PC-3 (cell line): ENCODE measurements around the gene PRSS35. TPM values are rescaled to one million over a fixed set of nuclear protein-coding genes. Genes with fewer than 3 reads are reported as not detected.
A peak's percentile ranks its signal among the peaks of the same experiment; 100 is the strongest.

ENCODE experiments used
- ATAC-seq: fragments of 200-7000 bp; cut with Tn5 transposase; 2 replicates; pipeline ENCODE4 v1.9.1; 2020; ENCODE audit warnings: mild to moderate bottlenecking, moderate library complexity
- BruUV-seq: library from RNA; stranded (reverse); fragments of 400-500 nt; replicated peaks from 2 replicates; lab custom pipeline; 2021; lab: Mats Ljungman, UMichigan
- CTCF ChIA-PET: fragments of 300-600 bp; sonication (Branson Sonifier 250); formaldehyde crosslinking; loops from one replicate; lab custom pipeline; 2022; ENCODE audit warnings: antibody characterized with exemption; lab: Charles Lee
- POLR2A ChIA-PET: fragments of 300-600 bp; sonication (Branson Sonifier 250); formaldehyde crosslinking; loops from one replicate; lab custom pipeline; 2022; ENCODE audit warnings: antibody characterized with exemption; ENCODE audit not compliant: unreplicated experiment; lab: Charles Lee
- DNase-seq: peaks from one replicate; pipeline ENCODE4 v3.0.0-alpha.2; 2015
- H2AFZ ChIP-seq: fragments of 300-600 bp; sonication (generic); 2 replicates; pipeline ENCODE4 v1.6.0; 2016; ENCODE audit warnings: antibody characterized with exemption, low read length
- H3F3A ChIP-seq: fragments of 300-600 bp; sonication (generic); one replicate; pipeline ENCODE4 v1.6.0; 2017; ENCODE audit warnings: antibody characterized with exemption, low read length, control low read depth, mild to moderate bottlenecking; ENCODE audit not compliant: unreplicated experiment
- H3K27ac ChIP-seq: fragments of 300-600 bp; sonication (generic); 2 replicates; pipeline ENCODE4 v1.5.1; 2016; ENCODE audit warnings: mild to moderate bottlenecking, low read length
- H3K27me3 ChIP-seq: fragments of 300-600 bp; sonication (generic); 2 replicates; pipeline ENCODE4 v1.6.1; 2016; ENCODE audit warnings: low read length, mixed read lengths
- H3K36me3 ChIP-seq: fragments of 300-600 bp; sonication (generic); 2 replicates; pipeline ENCODE4 v1.6.1; 2016; ENCODE audit warnings: low read depth, mixed run types, low read length, mixed read lengths
- H3K4me1 ChIP-seq: fragments of 300-600 bp; sonication (generic); 2 replicates; pipeline ENCODE4 v1.5.1; 2016; ENCODE audit warnings: low read length; ENCODE audit not compliant: insufficient read depth
- H3K4me2 ChIP-seq: fragments of 300-600 bp; sonication (generic); 2 replicates; pipeline ENCODE4 v1.6.0; 2016; ENCODE audit warnings: low read length
- H3K4me3 ChIP-seq: fragments of 300-600 bp; sonication (generic); 2 replicates; pipeline ENCODE4 v1.5.1; 2016; ENCODE audit warnings: mild to moderate bottlenecking, low read length, mixed read lengths
- H3K79me2 ChIP-seq: fragments of 300-600 bp; sonication (generic); 2 replicates; pipeline ENCODE4 v1.6.1; 2017; ENCODE audit warnings: low read length, mixed read lengths
- H3K9ac ChIP-seq: fragments of 300-600 bp; sonication (generic); 2 replicates; pipeline ENCODE4 v1.6.0; 2016; ENCODE audit warnings: mild to moderate bottlenecking, low read length
- H3K9me2 ChIP-seq: fragments of 300-600 bp; sonication (generic); replicated peaks from 2 replicates; pipeline ENCODE4 v1.6.1; 2016; ENCODE audit warnings: mixed run types, low read length, mixed read lengths
- H3K9me3 ChIP-seq: fragments of 300-600 bp; sonication (generic); 2 replicates; pipeline ENCODE4 v1.6.1; 2016; ENCODE audit warnings: low read length, mixed read lengths
- H4K20me1 ChIP-seq: fragments of 300-600 bp; sonication (generic); 2 replicates; pipeline ENCODE4 v1.6.1; 2016; ENCODE audit warnings: low read length, mixed read lengths
- EZH2 ChIP-seq: fragments of 300-600 bp; sonication (generic); IDR thresholded peaks from one replicate; pipeline ENCODE4 v1.6.1; 2017; ENCODE audit warnings: antibody characterized with exemption, mild to moderate bottlenecking, low read length; ENCODE audit not compliant: unreplicated experiment
- EZH2phosphoT487 ChIP-seq: fragments of 300-600 bp; sonication (generic); IDR thresholded peaks from 2 replicates; pipeline ENCODE4 v1.6.1; 2018; ENCODE audit warnings: mild to moderate bottlenecking, antibody characterized with exemption, low read length, borderline replicate concordance
- intact Hi-C: fragments of 100-400 bp; cut with micrococcal nuclease; formaldehyde crosslinking; loops from 2 replicates; pipeline ENCODE4 v1.9.0; 2023
- total RNA-seq: library from RNA; depleted of rRNA; stranded (reverse); fragments of >200 nt; gene quantifications from 2 replicates; pipeline ENCODE4 v1.2.3, GENCODE V29; 2014
- TF ChIP-seq, protein P1 (sequence below): fragments of 300-600 bp; sonication (generic); conservative IDR thresholded peaks from 2 replicates; pipeline ENCODE4 v1.5.1; 2017; ENCODE audit warnings: antibody characterized with exemption, low read depth, mild to moderate bottlenecking, low read length

The PRSS35 gene
- total RNA-seq, 1 experiment from 2014 or later, result 1.7 TPM

DNA sequence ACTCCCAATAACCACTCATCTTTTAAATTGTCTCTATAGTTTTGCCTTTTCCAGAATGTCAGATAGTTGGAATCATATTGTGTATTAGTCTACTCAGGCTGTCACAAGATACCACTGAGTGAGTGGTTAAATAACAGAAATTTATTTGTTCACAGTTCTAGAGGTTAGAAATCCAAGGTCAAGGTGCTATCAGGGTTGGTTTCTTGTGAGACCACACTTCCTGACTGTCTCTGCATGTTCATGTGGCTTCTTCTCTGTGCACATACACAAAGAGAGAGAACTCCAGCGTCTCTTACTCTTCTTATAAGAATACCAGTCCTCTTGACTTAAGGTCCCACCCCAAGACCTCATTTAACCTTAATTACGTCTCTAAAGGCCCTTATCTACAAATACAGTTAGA lies 23.9 kb upstream of the PRSS35 start:
- Histone ChIP-seq H3K9ac (no peak overlapping the region), H3K36me3 (no peaks in the 10 kb centered on the region), H2AFZ (no peak overlapping the region), H3K9me3 (no peaks in the 10 kb centered on the region), H3F3A (no peaks in the 10 kb centered on the region), H3K4me3 (no peak overlapping the region), H3K9me2 (no peaks in the 10 kb centered on the region), H3K27ac (no peak overlapping the region), H3K4me1 (0 out of 2 replicates have a peak, but pooled peaks cover 8% of the 10 kb centered on the region), H3K4me2 (no peak overlapping the region), H3K79me2 (no peaks in the 10 kb centered on the region), H4K20me1 (no peaks in the 10 kb centered on the region), H3K27me3 (no peaks in the 10 kb centered on the region)
- TF ChIP-seq EZH2 (no peak), EZH2phosphoT487 (no peak)
- TF ChIP-seq, protein P1, sequence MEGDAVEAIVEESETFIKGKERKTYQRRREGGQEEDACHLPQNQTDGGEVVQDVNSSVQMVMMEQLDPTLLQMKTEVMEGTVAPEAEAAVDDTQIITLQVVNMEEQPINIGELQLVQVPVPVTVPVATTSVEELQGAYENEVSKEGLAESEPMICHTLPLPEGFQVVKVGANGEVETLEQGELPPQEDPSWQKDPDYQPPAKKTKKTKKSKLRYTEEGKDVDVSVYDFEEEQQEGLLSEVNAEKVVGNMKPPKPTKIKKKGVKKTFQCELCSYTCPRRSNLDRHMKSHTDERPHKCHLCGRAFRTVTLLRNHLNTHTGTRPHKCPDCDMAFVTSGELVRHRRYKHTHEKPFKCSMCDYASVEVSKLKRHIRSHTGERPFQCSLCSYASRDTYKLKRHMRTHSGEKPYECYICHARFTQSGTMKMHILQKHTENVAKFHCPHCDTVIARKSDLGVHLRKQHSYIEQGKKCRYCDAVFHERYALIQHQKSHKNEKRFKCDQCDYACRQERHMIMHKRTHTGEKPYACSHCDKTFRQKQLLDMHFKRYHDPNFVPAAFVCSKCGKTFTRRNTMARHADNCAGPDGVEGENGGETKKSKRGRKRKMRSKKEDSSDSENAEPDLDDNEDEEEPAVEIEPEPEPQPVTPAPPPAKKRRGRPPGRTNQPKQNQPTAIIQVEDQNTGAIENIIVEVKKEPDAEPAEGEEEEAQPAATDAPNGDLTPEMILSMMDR, result no peak
- intact Hi-C loops, result no loop called here
- ChIA-PET CTCF (no interaction called here), POLR2A (no interaction called here)
- no TSS peak for BruUV-seq
- no peak for ATAC-seq
- DNase-seq, result no peak

DNA sequence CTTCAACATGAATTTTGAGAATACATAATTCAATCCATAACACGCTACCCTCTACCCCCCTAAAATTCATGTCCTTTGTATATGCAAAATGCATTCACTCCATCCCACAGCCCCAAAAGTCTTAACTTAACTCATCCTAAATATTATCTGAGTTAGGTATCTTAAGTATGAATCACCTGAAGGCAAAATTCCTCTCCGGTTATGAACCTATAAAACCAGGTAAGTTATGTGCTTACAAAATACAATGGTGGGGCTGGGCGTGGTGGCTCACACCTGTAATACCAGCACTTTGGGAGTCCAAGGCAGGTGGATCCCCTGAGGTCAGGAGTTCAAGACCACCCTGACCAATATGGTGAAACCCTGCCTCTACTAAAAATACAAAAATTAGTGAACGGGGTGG lies 23.5 kb upstream of the PRSS35 start:
- H3K9ac ChIP-seq, result no peak overlapping the region
- no peak overlapping the region for H2AFZ ChIP-seq
- no peak overlapping the region for H3K4me2 ChIP-seq
- no peaks in the 10 kb centered on the region for H3K27me3 ChIP-seq
- H3F3A ChIP-seq, result no peaks in the 10 kb centered on the region
- H3K4me3 ChIP-seq, result no peak overlapping the region
- no peaks in the 10 kb centered on the region for H3K36me3 ChIP-seq
- TF ChIP-seq, protein P1, result no peak
- TF ChIP-seq EZH2, result no peak
- TF ChIP-seq EZH2phosphoT487, result no peak
- no TSS peak for BruUV-seq
- no peaks in the 10 kb centered on the region for H3K79me2 ChIP-seq
- no peaks in the 10 kb centered on the region for H3K9me3 ChIP-seq
- POLR2A ChIA-PET, result no interaction called here
- DNase-seq, result peak; percentile 65
- no peak; the same call in 1 of the 2 replicates for ATAC-seq
- H3K9me2 ChIP-seq, result no peaks in the 10 kb centered on the region
- H4K20me1 ChIP-seq, result no peaks in the 10 kb centered on the region
- 0 out of 2 replicates have a peak, but pooled peaks cover 8% of the 10 kb centered on the region for H3K4me1 ChIP-seq
- CTCF ChIA-PET, result no interaction called here
- intact Hi-C loops, result no loop called here
- no peak overlapping the region for H3K27ac ChIP-seq

DNA sequence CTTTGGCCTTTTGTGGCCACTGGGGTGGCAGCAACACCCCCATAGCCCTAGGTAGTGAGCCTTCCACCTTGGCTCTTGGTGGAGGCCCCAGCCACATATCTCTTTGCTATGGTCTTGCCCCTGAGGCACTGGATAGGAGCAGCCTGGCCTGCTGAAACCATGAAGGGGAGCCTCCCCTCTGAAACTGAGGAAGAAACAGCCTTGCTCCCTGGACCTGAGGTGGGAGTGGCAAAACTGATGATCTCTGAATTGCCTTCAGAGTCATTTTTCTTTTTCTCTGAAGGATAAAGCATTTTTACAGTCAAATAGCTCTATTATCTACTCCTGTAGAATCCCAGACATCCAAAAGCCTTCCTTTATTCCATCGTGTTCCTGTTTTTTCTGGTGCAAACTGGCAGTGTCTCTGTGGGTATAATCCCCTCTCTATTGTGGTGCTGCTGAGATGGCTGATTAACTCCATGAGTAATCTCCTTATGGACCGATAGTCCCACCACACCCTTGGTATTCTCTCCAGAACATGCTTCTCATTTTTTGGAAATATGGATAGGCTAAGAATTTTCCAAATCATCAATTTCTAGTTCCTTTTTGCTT lies 22.0 kb upstream of the PRSS35 start:
- TF ChIP-seq EZH2phosphoT487 (no peak), EZH2 (no peak)
- TF ChIP-seq, protein P1, result no peak
- Histone ChIP-seq H3K36me3 (no peaks in the 10 kb centered on the region), H3K9me3 (no peaks in the 10 kb centered on the region), H3F3A (no peaks in the 10 kb centered on the region), H3K27me3 (no peaks in the 10 kb centered on the region), H4K20me1 (no peaks in the 10 kb centered on the region), H2AFZ (no peak overlapping the region), H3K4me2 (no peak overlapping the region), H3K4me1 (0 out of 2 replicates have a peak, but pooled peaks cover 8% of the 10 kb centered on the region), H3K9me2 (no peaks in the 10 kb centered on the region), H3K79me2 (no peaks in the 10 kb centered on the region), H3K4me3 (no peak overlapping the region), H3K9ac (no peak overlapping the region), H3K27ac (no peak overlapping the region)
- ChIA-PET CTCF (no interaction called here), POLR2A (no interaction called here)
- intact Hi-C loops, result no loop called here
- no TSS peak for BruUV-seq
- DNase-seq (no peak), ATAC-seq (no peak)
